T-helper 1 cell treated with Interleukin-12 subunit alpha and Interleukin-12 subunit beta and Interleukin-4 antibody, amounts not matched to agents 30 μg/mL and 1 μg/mL, for 36 hours (primary cell): Measurements from ENCODE around the gene ZFAND3.

Experiments
- H3K27ac Mint-ChIP-seq: one replicate; pipeline ENCODE4 v1.8.0; 2021; ENCODE audit warnings: mild to moderate bottlenecking, mixed read lengths
- H3K27me3 Mint-ChIP-seq: one replicate; pipeline ENCODE4 v1.8.0; 2021; ENCODE audit warnings: low read depth, mixed read lengths
- H3K36me3 Mint-ChIP-seq: one replicate; pipeline ENCODE4 v1.8.0; 2021; ENCODE audit warnings: low read depth, mixed read lengths
- H3K4me1 Mint-ChIP-seq: one replicate; pipeline ENCODE4 v1.8.0; 2021; ENCODE audit warnings: low read depth, mixed read lengths
- H3K4me3 Mint-ChIP-seq: one replicate; pipeline ENCODE4 v1.8.0; 2021; ENCODE audit warnings: mild to moderate bottlenecking, moderate library complexity, mixed read lengths
- H3K9me3 Mint-ChIP-seq: one replicate; pipeline ENCODE4 v1.8.0; 2021; ENCODE audit warnings: mixed read lengths

The ZFAND3 gene

GRCh38 chr6:37830225-37830624 is 10.7 kb downstream of the ZFAND3 start:
- H3K27me3 Mint-ChIP-seq: no peaks in the 10 kb centered on the region
- peaks cover 18% of the 10 kb centered on the region for H3K36me3 Mint-ChIP-seq
- no peak overlapping the region for H3K27ac Mint-ChIP-seq
- H3K9me3 Mint-ChIP-seq: peaks cover 6% of the 10 kb centered on the region
- H3K4me3 Mint-ChIP-seq: no peak overlapping the region
- H3K4me1 Mint-ChIP-seq: peaks cover 42% of the 10 kb centered on the region

- no peaks in the 10 kb centered on the region for H3K27me3 Mint-ChIP-seq
- H3K4me3 Mint-ChIP-seq: no peak overlapping the region
- peaks cover 39% of the 10 kb centered on the region for H3K4me1 Mint-ChIP-seq
- peaks cover 6% of the 10 kb centered on the region for H3K9me3 Mint-ChIP-seq
- no peak overlapping the region for H3K27ac Mint-ChIP-seq
- H3K36me3 Mint-ChIP-seq: peaks cover 23% of the 10 kb centered on the region
Observed at GRCh38 chr6:37831457-37831856, 11.9 kb downstream of the ZFAND3 start.

- Mint-ChIP-seq H3K27ac (no peak overlapping the region), H3K27me3 (no peaks in the 10 kb centered on the region), H3K9me3 (peaks cover 6% of the 10 kb centered on the region), H3K4me1 (peaks cover 22% of the 10 kb centered on the region), H3K4me3 (no peak overlapping the region), H3K36me3 (peaks cover 29% of the 10 kb centered on the region)
Observed at GRCh38 chr6:37835923-37836322, 16.4 kb downstream of the ZFAND3 start.

GRCh38 chr6:37838219-37838921 is 18.8 kb downstream of the ZFAND3 start:
- H3K4me1 Mint-ChIP-seq: peaks cover 18% of the 10 kb centered on the region
- H3K9me3 Mint-ChIP-seq: peaks cover 6% of the 10 kb centered on the region
- no peak overlapping the region for H3K27ac Mint-ChIP-seq
- no peak overlapping the region for H3K4me3 Mint-ChIP-seq
- H3K36me3 Mint-ChIP-seq: peaks cover 23% of the 10 kb centered on the region
- H3K27me3 Mint-ChIP-seq: no peaks in the 10 kb centered on the region

- H3K27me3 Mint-ChIP-seq: no peaks in the 10 kb centered on the region
- H3K4me1 Mint-ChIP-seq: peaks cover 16% of the 10 kb centered on the region
- no peak overlapping the region for H3K27ac Mint-ChIP-seq
- H3K4me3 Mint-ChIP-seq: no peak overlapping the region
- peaks cover 14% of the 10 kb centered on the region for H3K36me3 Mint-ChIP-seq
- H3K9me3 Mint-ChIP-seq: no peaks in the 10 kb centered on the region
Observed at GRCh38 chr6:37840143-37840939, 20.8 kb downstream of the ZFAND3 start.

GRCh38 chr6:37840940-37841300 is 21.4 kb downstream of the ZFAND3 start:
- no peak overlapping the region for H3K4me3 Mint-ChIP-seq
- peaks cover 12% of the 10 kb centered on the region for H3K4me1 Mint-ChIP-seq
- H3K36me3 Mint-ChIP-seq: peaks cover 10% of the 10 kb centered on the region
- H3K9me3 Mint-ChIP-seq: no peaks in the 10 kb centered on the region
- no peaks in the 10 kb centered on the region for H3K27me3 Mint-ChIP-seq
- no peak overlapping the region for H3K27ac Mint-ChIP-seq

- Mint-ChIP-seq H3K27ac (no peak overlapping the region), H3K36me3 (no peaks in the 10 kb centered on the region), H3K4me1 (peaks cover 5% of the 10 kb centered on the region), H3K4me3 (no peak overlapping the region), H3K9me3 (no peaks in the 10 kb centered on the region), H3K27me3 (no peaks in the 10 kb centered on the region)
Observed at GRCh38 chr6:37845026-37845911, 25.7 kb downstream of the ZFAND3 start.

- Mint-ChIP-seq H3K27ac (no peak overlapping the region), H3K4me1 (peaks cover 3% of the 10 kb centered on the region), H3K9me3 (no peaks in the 10 kb centered on the region)
Observed at GRCh38 chr6:37845930-37846329, 26.4 kb downstream of the ZFAND3 start.

GRCh38 chr6:37847704-37848103 is 28.2 kb downstream of the ZFAND3 start:
- Mint-ChIP-seq H3K4me1 (peaks cover 2% of the 10 kb centered on the region), H3K27ac (no peak overlapping the region), H3K9me3 (no peaks in the 10 kb centered on the region)

More at GRCh38 chr6:37845930-37846329, 26.4 kb downstream of the ZFAND3 start:
- H3K27me3 Mint-ChIP-seq: no peaks in the 10 kb centered on the region
- no peaks in the 10 kb centered on the region for H3K36me3 Mint-ChIP-seq
- no peak overlapping the region for H3K4me3 Mint-ChIP-seq

GRCh38 chr6:37848371-37848770 is 28.8 kb downstream of the ZFAND3 start:
- H3K27ac Mint-ChIP-seq: no peak overlapping the region
- peaks cover 5% of the 10 kb centered on the region for H3K4me1 Mint-ChIP-seq
- H3K4me3 Mint-ChIP-seq: no peak overlapping the region
- no peaks in the 10 kb centered on the region for H3K9me3 Mint-ChIP-seq
- no peaks in the 10 kb centered on the region for H3K27me3 Mint-ChIP-seq
- H3K36me3 Mint-ChIP-seq: peaks cover 3% of the 10 kb centered on the region

More at GRCh38 chr6:37847704-37848103, 28.2 kb downstream of the ZFAND3 start:
- Mint-ChIP-seq H3K4me3 (no peak overlapping the region), H3K36me3 (no peaks in the 10 kb centered on the region), H3K27me3 (no peaks in the 10 kb centered on the region)

- Mint-ChIP-seq H3K9me3 (no peaks in the 10 kb centered on the region), H3K4me1 (peaks cover 5% of the 10 kb centered on the region), H3K4me3 (no peak overlapping the region), H3K36me3 (peaks cover 3% of the 10 kb centered on the region), H3K27me3 (no peaks in the 10 kb centered on the region), H3K27ac (no peak overlapping the region)
Observed at GRCh38 chr6:37850260-37850659, 30.7 kb downstream of the ZFAND3 start.

- Mint-ChIP-seq H3K27ac (no peak overlapping the region), H3K36me3 (peaks cover 3% of the 10 kb centered on the region), H3K27me3 (no peaks in the 10 kb centered on the region), H3K9me3 (no peaks in the 10 kb centered on the region), H3K4me3 (no peak overlapping the region), H3K4me1 (peaks cover 8% of the 10 kb centered on the region)
Observed at GRCh38 chr6:37850728-37851285, 31.3 kb downstream of the ZFAND3 start.

GRCh38 chr6:37851997-37852524 is 32.5 kb downstream of the ZFAND3 start:
- H3K36me3 Mint-ChIP-seq: peaks cover 6% of the 10 kb centered on the region
- no peaks in the 10 kb centered on the region for H3K27me3 Mint-ChIP-seq
- H3K27ac Mint-ChIP-seq: no peak overlapping the region
- H3K4me3 Mint-ChIP-seq: no peak overlapping the region
- H3K9me3 Mint-ChIP-seq: no peaks in the 10 kb centered on the region
- H3K4me1 Mint-ChIP-seq: peaks cover 12% of the 10 kb centered on the region

- Mint-ChIP-seq H3K27me3 (no peaks in the 10 kb centered on the region), H3K36me3 (peaks cover 6% of the 10 kb centered on the region), H3K4me3 (no peak overlapping the region), H3K9me3 (no peaks in the 10 kb centered on the region), H3K4me1 (peaks cover 33% of the 10 kb centered on the region), H3K27ac (no peak overlapping the region)
Observed at GRCh38 chr6:37856285-37856684, 36.8 kb downstream of the ZFAND3 start.
